Endothelial cell of umbilical vein (primary cell): Measurements from ENCODE around the gene SLCO2A1. TPM values are rescaled to one million over a fixed set of nuclear protein-coding genes. Genes with fewer than 3 reads are reported as not detected.

Source experiments
- BruUV-seq: library from RNA; stranded (reverse); fragments of 400-500 nt; replicated peaks from 2 replicates; lab custom pipeline; 2021; lab: Mats Ljungman, UMichigan
- CTCF ChIA-PET: fragments of 300-600, 350-600 bp; sonication (Branson Sonifier 250); formaldehyde crosslinking; loops from one replicate; lab custom pipeline; 2021; ENCODE audit warnings: antibody characterized with exemption, inconsistent platforms; lab: Charles Lee
- POLR2A ChIA-PET: fragments of 300-600, 350-600 bp; sonication (Branson Sonifier 250); formaldehyde crosslinking; loops from one replicate; lab custom pipeline; 2021; ENCODE audit warnings: antibody characterized with exemption, inconsistent platforms; lab: Charles Lee
- DNase-seq: peaks from one replicate; pipeline ENCODE4 v3.0.0-alpha.2; 2011; ENCODE audit warnings: low read depth, low spot score
- FAIRE-seq: peaks from 2 replicates; lab custom pipeline; 2011; peaks lifted over from hg19 to GRCh38; lab: Jason Lieb, UNC
- H2AFZ ChIP-seq: 2 replicates; pipeline ENCODE4 v1.6.0; 2012; ENCODE audit warnings: low read depth, low read length, control low read depth, inconsistent platforms
- H3K27ac ChIP-seq: 2 replicates; pipeline ENCODE4 v1.5.1; 2011; ENCODE audit warnings: low read depth, mild to moderate bottlenecking, control low read depth, low read length, moderate library complexity; ENCODE audit not compliant: insufficient read depth
- H3K27me3 ChIP-seq, 2 experiments: 2 replicates each; pipeline versions ENCODE4 v1.6.0 to v1.6.1; 2011; ENCODE audit warnings: low read length in 2 of 2, mixed read lengths in 1 of 2; ENCODE audit not compliant: control insufficient read depth in 2 of 2, insufficient read depth in 2 of 2
- H3K36me3 ChIP-seq, 2 experiments: 2 replicates in 1 of 2; 3 replicates in 1 of 2; pipeline ENCODE4 v1.5.1; 2011; ENCODE audit warnings: low read length in 2 of 2, mild to moderate bottlenecking in 1 of 2, moderate library complexity in 1 of 2; ENCODE audit not compliant: control insufficient read depth in 2 of 2, insufficient read depth in 2 of 2; ENCODE audit errors: extremely low read depth in 1 of 2
- H3K4me1 ChIP-seq: 3 replicates; pipeline ENCODE4 v1.5.1; 2011; ENCODE audit warnings: mild to moderate bottlenecking, low read length; ENCODE audit not compliant: control insufficient read depth, insufficient read depth; ENCODE audit errors: extremely low read depth
- H3K4me2 ChIP-seq: 2 replicates; pipeline ENCODE4 v1.6.1; 2011; ENCODE audit warnings: low read length, control low read depth, mixed read lengths; ENCODE audit not compliant: insufficient read depth
- H3K4me3 ChIP-seq, 3 experiments: fragments of 200-600 bp in 1 of 3; sonication (generic), shearing (Covaris generic) in 1 of 3; replicated peaks in 1 of 3; 2 replicates each; pipeline ENCODE4 v1.5.1; 2011 to 2016; ENCODE audit warnings: control low read depth in 3 of 3, low read length in 3 of 3, mild to moderate bottlenecking in 2 of 3, inconsistent platforms in 1 of 3, low read depth in 1 of 3, moderate library complexity in 1 of 3; ENCODE audit not compliant: insufficient read depth in 1 of 3
- H3K79me2 ChIP-seq: 2 replicates; pipeline ENCODE4 v1.6.0; 2012; ENCODE audit warnings: low read length, inconsistent platforms; ENCODE audit not compliant: control insufficient read depth, insufficient read depth
- H3K9ac ChIP-seq: replicated peaks from 2 replicates; pipeline ENCODE3; 2011; ENCODE audit warnings: low read length, control low read depth; ENCODE audit not compliant: insufficient read depth; ENCODE audit errors: extremely low read depth
- H3K9me1 ChIP-seq: replicated peaks from 3 replicates; pipeline ENCODE4 v1.6.0; 2011; ENCODE audit warnings: mild to moderate bottlenecking, low read length; ENCODE audit not compliant: control insufficient read depth, insufficient read depth; ENCODE audit errors: extremely low read depth
- H3K9me3 ChIP-seq: replicated peaks from 2 replicates; pipeline ENCODE4 v1.5.1; 2012; ENCODE audit warnings: low read length, inconsistent platforms; ENCODE audit not compliant: control insufficient read depth, insufficient read depth
- H4K20me1 ChIP-seq: replicated peaks from 2 replicates; pipeline ENCODE3; 2011; ENCODE audit warnings: mild to moderate bottlenecking, low read length; ENCODE audit not compliant: control insufficient read depth, insufficient read depth; ENCODE audit errors: extremely low read depth
- EZH2 ChIP-seq: IDR thresholded peaks from 2 replicates; pipeline ENCODE4 v1.6.1; 2012; ENCODE audit warnings: borderline replicate concordance, low read depth, mild to moderate bottlenecking, moderate library complexity, low read length, inconsistent platforms; ENCODE audit not compliant: severe bottlenecking
- FOS ChIP-seq: IDR thresholded peaks from 2 replicates; pipeline ENCODE4 v1.6.1; 2011; ENCODE audit warnings: mild to moderate bottlenecking, low read length, moderate library complexity, borderline replicate concordance; ENCODE audit not compliant: insufficient read depth
- GATA2 ChIP-seq: IDR thresholded peaks from 2 replicates; pipeline ENCODE4 v1.7.0; 2011; ENCODE audit warnings: low read depth, mild to moderate bottlenecking, moderate library complexity, mixed read lengths, low read length; ENCODE audit not compliant: insufficient read length, insufficient read depth
- JUN ChIP-seq: IDR thresholded peaks from 2 replicates; pipeline ENCODE4 v1.6.1; 2011; ENCODE audit warnings: borderline replicate concordance, low read depth; ENCODE audit not compliant: insufficient read length, insufficient read depth
- MAX ChIP-seq: IDR thresholded peaks from 2 replicates; pipeline ENCODE4 v1.6.1; 2011; ENCODE audit not compliant: insufficient read depth, insufficient read length
- MYC ChIP-seq: IDR thresholded peaks from one replicate; pipeline ENCODE4 v1.6.1; 2011; ENCODE audit warnings: mild to moderate bottlenecking, low read depth, low read length
- POLR2A ChIP-seq: IDR thresholded peaks from 2 replicates; pipeline ENCODE4 v1.6.1; 2012; ENCODE audit warnings: low read depth, mild to moderate bottlenecking, control low read depth, low read length
- POLR2AphosphoS5 ChIP-seq: IDR thresholded peaks from 2 replicates; pipeline ENCODE4 v1.6.1; 2012; ENCODE audit warnings: low read depth, mild to moderate bottlenecking, control low read depth, low read length, moderate library complexity; ENCODE audit not compliant: insufficient read depth
- dilution Hi-C: fragments of 300-500 bp; cut with MboI; formaldehyde crosslinking; loops from one replicate; pipeline ENCODE4 v1.15.0; 2019; ENCODE audit warnings: low sequenced_read_pairs; ENCODE audit not compliant: extremely low pct_ligation_motif_present
- intact Hi-C: fragments of 100-400 bp; cut with micrococcal nuclease; formaldehyde crosslinking; loops from one replicate; pipeline ENCODE4 v1.10.0; 2022
- polyA plus RNA-seq, 4 experiments: library from polyadenylated mRNA; depleted of rRNA in 3 of 4; stranded (reverse) in 3 of 4; unstranded in 1 of 4; fragments of >200 nt; gene quantifications; 2 replicates each; pipeline versions ENCODE4 v1.2.1 to v1.2.3, GENCODE V29; 2011 to 2012; ENCODE audit warnings: missing spikeins in 1 of 4
- total RNA-seq: library from RNA; stranded (reverse); gene quantifications from 2 replicates; pipeline ENCODE4 v1.2.3, GENCODE V29; 2021
- TF ChIP-seq, protein P1 (sequence below), 2 donors: IDR thresholded peaks; 1 replicate in 1 of 2; 2 replicates in 1 of 2; pipeline ENCODE4 v1.5.1; 2011; ENCODE audit warnings: low read length in 2 of 2, mild to moderate bottlenecking in 2 of 2, moderate library complexity in 2 of 2, control low read depth in 1 of 2, inconsistent platforms in 1 of 2, low read depth in 1 of 2; ENCODE audit not compliant: insufficient read depth in 1 of 2; ENCODE audit errors: extremely low read depth in 1 of 2

SLCO2A1 gene
- total and polyA plus RNA-seq, 2 donors (not counting 3 experiments of a cell fraction or from before 2014, with no cell fraction given): 1.4 to 11.9 TPM

GRCh38 chr3:134054231-134054630 is 24.5 kb upstream of the SLCO2A1 start:
- ChIA-PET POLR2A (no interaction called here), CTCF (interaction anchor here (1.3 kb wide), 1 partner anchor 159 kb away, joined by 3 read pairs; no protein-coding TSS in a partner anchor)
- no peak overlapping the region for H3K4me2 ChIP-seq
- dilution Hi-C loops: no loop called here
- FAIRE-seq: no peak
- H2AFZ ChIP-seq: no peak overlapping the region
- H3K9me3 ChIP-seq: no peaks in the 10 kb centered on the region
- no peak for DNase-seq
- H3K79me2 ChIP-seq: no peaks in the 10 kb centered on the region
- BruUV-seq: no TSS peak
- H4K20me1 ChIP-seq: no peaks in the 10 kb centered on the region
- H3K4me1 ChIP-seq: no peaks in the 10 kb centered on the region
- intact Hi-C loops: no loop called here
- H3K27ac ChIP-seq: no peak overlapping the region
- TF ChIP-seq GATA2 (no peak), POLR2A (no peak), MYC (no peak), JUN (no peak), POLR2AphosphoS5 (no peak), FOS (no peak), EZH2 (no peak), MAX (no peak)
- TF ChIP-seq, protein P1, sequence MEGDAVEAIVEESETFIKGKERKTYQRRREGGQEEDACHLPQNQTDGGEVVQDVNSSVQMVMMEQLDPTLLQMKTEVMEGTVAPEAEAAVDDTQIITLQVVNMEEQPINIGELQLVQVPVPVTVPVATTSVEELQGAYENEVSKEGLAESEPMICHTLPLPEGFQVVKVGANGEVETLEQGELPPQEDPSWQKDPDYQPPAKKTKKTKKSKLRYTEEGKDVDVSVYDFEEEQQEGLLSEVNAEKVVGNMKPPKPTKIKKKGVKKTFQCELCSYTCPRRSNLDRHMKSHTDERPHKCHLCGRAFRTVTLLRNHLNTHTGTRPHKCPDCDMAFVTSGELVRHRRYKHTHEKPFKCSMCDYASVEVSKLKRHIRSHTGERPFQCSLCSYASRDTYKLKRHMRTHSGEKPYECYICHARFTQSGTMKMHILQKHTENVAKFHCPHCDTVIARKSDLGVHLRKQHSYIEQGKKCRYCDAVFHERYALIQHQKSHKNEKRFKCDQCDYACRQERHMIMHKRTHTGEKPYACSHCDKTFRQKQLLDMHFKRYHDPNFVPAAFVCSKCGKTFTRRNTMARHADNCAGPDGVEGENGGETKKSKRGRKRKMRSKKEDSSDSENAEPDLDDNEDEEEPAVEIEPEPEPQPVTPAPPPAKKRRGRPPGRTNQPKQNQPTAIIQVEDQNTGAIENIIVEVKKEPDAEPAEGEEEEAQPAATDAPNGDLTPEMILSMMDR (IDR thresholded peaks at IDR 0.05; ENCODE audit: extremely low read depth in 1 of 2, insufficient read depth in 1 of 2, low read depth in 1 of 2, low read length in 2 of 2): no peak
- no peaks in the 10 kb centered on the region for H3K36me3 ChIP-seq
- no peak overlapping the region for H3K4me3 ChIP-seq
- H3K9ac ChIP-seq: no peak overlapping the region
- H3K27me3 ChIP-seq: no peaks in the 10 kb centered on the region
- no peaks in the 10 kb centered on the region for H3K9me1 ChIP-seq
